ENCODE measurements around the gene PRDX1.
"Not testable (repeated sequence)": the region's sequence is repeated elsewhere in the genome, so short reads cannot be mapped to it uniquely, and the experiment has no call there.

Gene PRDX1

GRCh38 chr1:45535988-45536766, 14.5 kb upstream of the PRDX1 start:
- DNase-seq = no peak

- no peak for DNase-seq
These were observed 10.2 kb upstream of the PRDX1 start for GRCh38 chr1:45531873-45532272.

GRCh38 chr1:45530632-45531135, 9.0 kb upstream of the PRDX1 start:
- no peak for DNase-seq

GRCh38 chr1:45526135-45526644, 4.5 kb upstream of the PRDX1 start:
- DNase-seq = no peak

GRCh38 chr1:45523975-45524374, 2.3 kb upstream of the PRDX1 start:
- not testable (repeated sequence) for DNase-seq

GRCh38 chr1:45523516-45523915, 1.8 kb upstream of the PRDX1 start:
- not testable (repeated sequence) for DNase-seq

GRCh38 chr1:45522324-45523104, 830 bp upstream of the PRDX1 start:
- no peak for DNase-seq

GRCh38 chr1:45519774-45520173, 1.9 kb downstream of the PRDX1 start:
- not testable (repeated sequence) for DNase-seq

- DNase-seq = no peak
These were observed 2.8 kb downstream of the PRDX1 start for GRCh38 chr1:45518910-45519309.

- DNase-seq = not testable (repeated sequence)
These were observed 3.3 kb downstream of the PRDX1 start for GRCh38 chr1:45518366-45518765.

- no peak for DNase-seq
These were observed 5.2 kb downstream of the PRDX1 start for GRCh38 chr1:45516465-45516864.

- no peak for DNase-seq
These were observed 5.6 kb downstream of the PRDX1 start for GRCh38 chr1:45516036-45516435.

- DNase-seq = not testable (repeated sequence)
These were observed 8.0 kb downstream of the PRDX1 start for GRCh38 chr1:45513532-45514260.

GRCh38 chr1:45512641-45513054, 9.0 kb downstream of the PRDX1 start:
- peak; percentile 54 to 61 for DNase-seq

GRCh38 chr1:45510972-45511527, 10.6 kb downstream of the PRDX1 start:
- no peak for DNase-seq

GRCh38 chr1:45510036-45510971, 11.4 kb downstream of the PRDX1 start:
- DNase-seq = no peak

GRCh38 chr1:45508295-45509151, 13.2 kb downstream of the PRDX1 start:
- DNase-seq = no peak

- DNase-seq = no peak
These were observed 13.8 kb downstream of the PRDX1 start for GRCh38 chr1:45507893-45508292.

GRCh38 chr1:45507195-45507594, 14.5 kb downstream of the PRDX1 start:
- no peak for DNase-seq

All from activated CD4-positive, alpha-beta T cell treated with anti-CD3 and anti-CD28 coated beads for 4 hours (primary cell).